K562 (cell line): ENCODE data around the gene ZNF839. TPM values are rescaled to one million over a fixed set of nuclear protein-coding genes. Genes with fewer than 3 reads are reported as not detected.
A peak's percentile ranks its signal among the peaks of the same experiment; 100 is the strongest.

Experiments
- ATAC-seq: fragments of 200-7000 bp; cut with Tn5 transposase; 3 replicates; pipeline ENCODE4 v1.9.1; 2020; ENCODE audit warnings: moderate library complexity
- BruUV-seq: library from RNA; stranded (reverse); fragments of 400-500 nt; replicated peaks from 2 replicates; lab custom pipeline; 2021; lab: Mats Ljungman, UMichigan
- CTCF ChIA-PET: fragments of 300-600 bp; formaldehyde crosslinking; extraction: SDS; loops from one replicate; lab custom pipeline; 2021; ENCODE audit warnings: low intra/inter-chr PET ratio; lab: Yijun Ruan, JAX
- POLR2A ChIA-PET: fragments of 300-600, 350-650 bp; sonication (Branson Sonifier 250); formaldehyde crosslinking; extraction: SDS; loops from one replicate; lab custom pipeline; 2021; ENCODE audit warnings: antibody characterized with exemption, inconsistent platforms; lab: Yijun Ruan, JAX
- DNase-seq, 4 experiments: peaks; one replicate each; pipeline versions ENCODE4 v3.0.0 to v3.0.0-alpha.2; 2011 to 2018; ENCODE audit warnings: low spot score in 3 of 4, mixed read lengths in 3 of 4; ENCODE audit errors: extremely low read depth in 1 of 4
- FAIRE-seq: peaks from 2 replicates; lab custom pipeline; 2011; peaks lifted over from hg19 to GRCh38; lab: Jason Lieb, UNC
- H2AFZ ChIP-seq: 2 replicates; pipeline ENCODE4 v1.6.0; 2011; ENCODE audit warnings: low read depth, low read length, control low read depth, inconsistent platforms
- H3K27ac ChIP-seq: fragments of 200-600 bp; 3 replicates; pipeline ENCODE4 v1.8.0; 2011; ENCODE audit warnings: low read depth, mild to moderate bottlenecking, control low read depth, inconsistent platforms, low read length, moderate library complexity, mixed read lengths; ENCODE audit errors: extremely low read depth
- H3K27me3 ChIP-seq, 2 experiments: fragments of 300-600 bp in 1 of 2; 2 replicates in 1 of 2; 3 replicates in 1 of 2; pipeline versions ENCODE4 v1.6.0 to v1.8.0; 2011; ENCODE audit warnings: inconsistent platforms in 2 of 2, low read length in 2 of 2, mild to moderate bottlenecking in 1 of 2, mixed read lengths in 1 of 2, moderate library complexity in 1 of 2; ENCODE audit not compliant: control insufficient read depth in 2 of 2, insufficient read depth in 2 of 2
- H3K36me3 ChIP-seq: fragments of 300-600 bp; 3 replicates; pipeline ENCODE4 v1.8.0; 2011; ENCODE audit warnings: mild to moderate bottlenecking, low read length, inconsistent platforms; ENCODE audit not compliant: control insufficient read depth, insufficient read depth
- H3K4me1 ChIP-seq, 2 experiments: fragments of 200-600 bp in 1 of 2; replicated peaks in 1 of 2; 2 replicates in 1 of 2; 3 replicates in 1 of 2; pipeline versions ENCODE4 v1.5.1 to v1.8.0; 2011; ENCODE audit warnings: inconsistent platforms in 2 of 2, low read length in 2 of 2, mild to moderate bottlenecking in 1 of 2, mixed read lengths in 1 of 2, moderate library complexity in 1 of 2; ENCODE audit not compliant: control insufficient read depth in 2 of 2, insufficient read depth in 2 of 2
- H3K4me2 ChIP-seq: 2 replicates; pipeline ENCODE4 v1.6.1; 2011; ENCODE audit warnings: low read length, control low read depth, inconsistent platforms, mixed read lengths; ENCODE audit not compliant: insufficient read depth
- H3K4me3 ChIP-seq: fragments of 200-600 bp; sonication (generic), shearing (Covaris generic); 2 replicates; pipeline ENCODE4 v1.5.1; 2016; ENCODE audit warnings: control low read depth, inconsistent platforms
- H3K79me2 ChIP-seq: fragments of 200-600 bp; 3 replicates; pipeline ENCODE4 v1.8.0; 2011; ENCODE audit warnings: low read length, inconsistent platforms; ENCODE audit not compliant: control insufficient read depth, insufficient read depth
- H3K9ac ChIP-seq, 2 experiments: 2 replicates each; pipeline versions ENCODE4 v1.6.0 to v1.6.1; 2011; ENCODE audit warnings: low read depth in 2 of 2, low read length in 2 of 2, control low read depth in 1 of 2, inconsistent platforms in 1 of 2, mild to moderate bottlenecking in 1 of 2, mixed read lengths in 1 of 2; ENCODE audit not compliant: insufficient read depth in 1 of 2
- H3K9me1 ChIP-seq: one replicate; pipeline ENCODE4 v1.6.0; 2011; ENCODE audit warnings: inconsistent platforms, mild to moderate bottlenecking, low read length, moderate library complexity; ENCODE audit not compliant: control insufficient read depth, insufficient read depth
- H3K9me3 ChIP-seq: replicated peaks from 2 replicates; pipeline ENCODE4 v1.5.1; 2011; ENCODE audit warnings: low read depth, low read length, inconsistent platforms; ENCODE audit not compliant: control insufficient read depth, insufficient read depth
- H4K20me1 ChIP-seq: replicated peaks from 2 replicates; pipeline ENCODE4 v1.6.1; 2011; ENCODE audit warnings: low read length, inconsistent platforms, mixed read lengths; ENCODE audit not compliant: control insufficient read depth, insufficient read depth
- BACH1 ChIP-seq: fragments of 200-800 bp; sonication (Bioruptor generic); IDR thresholded peaks from 2 replicates; pipeline ENCODE4 v1.6.1; 2016; ENCODE audit warnings: missing genetic modification characterization, missing compliant biosample characterization
- BRD4 ChIP-seq: fragments of 200-600 bp; sonication (generic); IDR thresholded peaks from 2 replicates; pipeline ENCODE4 v1.6.1; 2017; ENCODE audit warnings: inconsistent platforms
- ELF1 ChIP-seq: fragments of 200-800 bp; sonication (Bioruptor generic); IDR thresholded peaks from 2 replicates; pipeline ENCODE4 v1.6.1; 2016; ENCODE audit warnings: missing genetic modification characterization, missing compliant biosample characterization
- HMBOX1 ChIP-seq: sonication (generic); IDR thresholded peaks from 2 replicates; pipeline ENCODE4 v1.6.1; 2016
- KLF6 ChIP-seq: fragments of 250-450 bp; sonication (Bioruptor Pico); IDR thresholded peaks from 2 replicates; pipeline ENCODE4 v1.4.0; 2020; ENCODE audit warnings: mild to moderate bottlenecking, moderate library complexity, borderline replicate concordance
- L3MBTL2 ChIP-seq: fragments of 450-650 bp; IDR thresholded peaks from 2 replicates; pipeline ENCODE4 v1.6.1; 2016; ENCODE audit warnings: mild to moderate bottlenecking, moderate library complexity
- NFE2L1 ChIP-seq: fragments of 450-650 bp; IDR thresholded peaks from 2 replicates; pipeline ENCODE4 v1.6.1; 2016; ENCODE audit warnings: missing genetic modification characterization, low read depth, mild to moderate bottlenecking, missing compliant biosample characterization, moderate library complexity, borderline replicate concordance
- NRF1 ChIP-seq, 2 experiments: fragments of 450-650 bp; IDR thresholded peaks in 1 of 2; conservative IDR thresholded peaks in 1 of 2; 2 replicates each; pipeline ENCODE4 v1.6.1; 2014; ENCODE audit warnings: mild to moderate bottlenecking in 2 of 2
- POLR2A ChIP-seq: fragments of 450-650 bp; conservative IDR thresholded peaks from 2 replicates; pipeline ENCODE4 v1.6.1; 2016
- SIN3A ChIP-seq, 2 experiments: fragments of 150-350 bp in 1 of 2; IDR thresholded peaks; 2 replicates each; pipeline ENCODE4 v1.6.1; 2011 to 2016; ENCODE audit warnings: borderline replicate concordance in 2 of 2, low read depth in 2 of 2, low read length in 2 of 2, mild to moderate bottlenecking in 2 of 2, moderate library complexity in 2 of 2; ENCODE audit not compliant: control insufficient read depth in 1 of 2
- TRIM28 ChIP-seq: fragments of 450-650 bp; IDR thresholded peaks from 2 replicates; pipeline ENCODE4 v1.6.1; 2017
- YY1 ChIP-seq, 3 experiments: IDR thresholded peaks; 2 replicates each; pipeline ENCODE4 v1.6.1; 2011; ENCODE audit warnings: low read length in 2 of 3, mild to moderate bottlenecking in 2 of 3, moderate library complexity in 2 of 3, borderline replicate concordance in 1 of 3, control low read depth in 1 of 3, low read depth in 1 of 3; ENCODE audit not compliant: insufficient read depth in 3 of 3, insufficient replicate concordance in 2 of 3, control insufficient read depth in 1 of 3, insufficient read length in 1 of 3; ENCODE audit errors: extremely low read depth in 1 of 3
- ZNF24 ChIP-seq: fragments of 450-650 bp; IDR thresholded peaks from 2 replicates; pipeline ENCODE4 v1.6.1; 2016
- ZNF384 ChIP-seq: IDR thresholded peaks from 2 replicates; pipeline ENCODE4 v1.6.1; 2012; ENCODE audit warnings: low read depth, low read length, improper control_type of control experiment
- WGBS: fragments of 100-300 bp; shearing (Covaris generic); methylation state at CpG from one replicate; pipeline ENCODE4 v1.1.6; 2016; ENCODE audit warnings: low coverage, mixed read lengths; ENCODE audit not compliant: insufficient coverage; ENCODE audit errors: missing lambda C conversion rate; 5-methylcytosine and 5-hydroxymethylcytosine counted together
- in situ Hi-C: fragments of 300-500 bp; cut with MboI; formaldehyde crosslinking; loops from 4 replicates; pipeline ENCODE4 v1.15.0; 2018; ENCODE audit warnings: inconsistent platforms, mixed read lengths
- intact Hi-C: fragments of 100-400 bp; cut with micrococcal nuclease; formaldehyde crosslinking; loops from 2 replicates; pipeline ENCODE4 v1.14.2; 2022
- polyA plus RNA-seq, 8 experiments: library from polyadenylated mRNA; depleted of rRNA in 4 of 8; stranded (reverse) in 5 of 8; unstranded in 3 of 8; fragments of >200 nt; fragmentation: Nextera tagmentation in 2 of 8; fragmentation: Illumina TruSeq in 1 of 8; extraction: Ambion mirVana in 2 of 8; extraction: Trizol in 1 of 8; gene quantifications; 2 replicates each; pipeline versions ENCODE4 v1.2.1 to v1.2.3, GENCODE V29; 2011 to 2014; ENCODE audit warnings: inconsistent platforms in 1 of 8, missing spikeins in 1 of 8
- total RNA-seq, 7 experiments: library from RNA; depleted of rRNA in 6 of 7; stranded (reverse); fragments of >200 nt in 6 of 7; fragmentation: Illumina TruSeq in 2 of 7; extraction: Trizol in 2 of 7; gene quantifications; 2 replicates each; pipeline versions ENCODE4 v1.2.1 to v1.2.3, GENCODE V29; 2011 to 2021; ENCODE audit warnings: low replicate concordance in 1 of 7
- TF ChIP-seq, protein P1 (sequence below): fragments of 250-450 bp; sonication (Bioruptor Pico); IDR thresholded peaks from 2 replicates; pipeline ENCODE4 v1.5.0; 2020; ENCODE audit warnings: mild to moderate bottlenecking, borderline replicate concordance
- TF ChIP-seq, protein P2 (sequence below): fragments of 450-650 bp; conservative IDR thresholded peaks from 2 replicates; pipeline ENCODE4 v1.6.1; 2016; ENCODE audit warnings: missing genetic modification characterization, low read depth, mild to moderate bottlenecking, control low read depth, missing compliant biosample characterization

ZNF839 gene
- total and polyA plus RNA-seq, 9 of the 15 experiments (the other 6 are each of a cell fraction or from before 2014, with no cell fraction given), result 0.42 to 8.4 (median 5.7) TPM

DNA sequence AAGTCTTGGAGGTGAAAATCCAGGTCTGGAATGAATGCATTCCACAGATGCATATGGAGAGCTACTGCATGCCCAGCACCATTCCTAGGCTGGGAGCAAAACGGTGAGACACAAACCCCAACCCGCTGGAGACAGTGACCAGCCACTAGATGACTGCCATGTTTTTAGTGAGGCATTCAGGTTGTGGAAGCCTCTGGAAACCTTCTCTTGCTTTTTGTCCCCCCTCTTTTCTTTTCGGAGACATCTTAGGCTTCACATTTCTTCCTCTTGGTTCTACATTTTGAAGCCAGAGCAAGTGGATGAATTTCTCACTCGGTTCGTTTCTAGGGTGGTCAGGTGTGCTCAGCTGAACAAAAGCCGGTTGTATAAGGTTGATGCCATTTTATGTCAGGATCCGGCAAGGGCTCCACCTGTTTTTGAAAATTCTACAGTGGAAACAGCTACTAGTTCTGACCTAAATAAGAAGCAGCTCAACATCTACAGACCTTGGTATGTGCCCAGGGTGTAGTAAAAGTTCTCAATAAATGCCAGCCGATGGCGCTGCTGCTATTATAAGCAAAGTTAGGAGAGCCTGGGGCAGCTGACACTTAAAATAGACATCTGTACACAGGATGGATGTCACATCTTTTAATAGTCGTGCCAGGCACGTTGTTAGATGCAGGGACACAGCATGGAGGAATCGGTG lies 1.8 kb upstream of the ZNF839 start:
- H3K9ac ChIP-seq, result peak overlapping the region; percentile 66 to 93
- peak overlapping the region; percentile 54 for H3K4me3 ChIP-seq
- ATAC-seq (no peak; the same call in 2 of the 3 replicates), DNase-seq (peak in 1 of 4 experiments; percentile 37), FAIRE-seq (no peak)
- 27% methylated on average over 12 of the region's 12 CpGs for WGBS
- peak overlapping the region; percentile 77 for H3K27ac ChIP-seq
- H3K36me3 ChIP-seq, result peaks cover 10% of the 10 kb centered on the region; the same call in 2 of the 3 replicates
- H3K27me3 ChIP-seq, result no peaks in the 10 kb centered on the region
- no peaks in the 10 kb centered on the region for H4K20me1 ChIP-seq
- H3K79me2 ChIP-seq, result peaks cover 15% of the 10 kb centered on the region
- BruUV-seq, result no TSS peak
- H3K4me1 ChIP-seq, result peaks cover 27 to 32% of the 10 kb centered on the region in 2 experiments; a peak in 4 of 5 replicates
- CTCF ChIA-PET, result interaction anchor here (0.7 to 1.3 kb wide), 2 partner anchors 13 to 83 kb away, joined by 3 to 4 read pairs; partner anchors contain the start of gene MOK
- peak overlapping the region; percentile 91 for H2AFZ ChIP-seq
- H3K9me1 ChIP-seq, result no peaks in the 10 kb centered on the region
- POLR2A ChIA-PET, result interaction anchor here (0.8 to 1.4 kb wide), 2 partner anchors 13 to 17 kb away, joined by 4 read pairs; partner anchors contain the start of gene MOK
- intact Hi-C loops (loop anchor here (5.0 kb wide), 3 partner anchors 200 to 355 kb away; partner anchors contain the start of gene DYNC1H1), in situ Hi-C loops (loop anchor here (5.0 to 10.0 kb wide), 3 partner anchors 253 to 613 kb away; partner anchors contain the start of gene DYNC1H1)
- peak overlapping the region; percentile 88 for H3K4me2 ChIP-seq
- no peaks in the 10 kb centered on the region for H3K9me3 ChIP-seq
- TF ChIP-seq BACH1 (tag) (0 out of 2 replicates have a peak, but pooled peaks have one; percentile 28), KLF6 (CRISPR knock-in tag) (no peak), SIN3A (IDR thresholded peaks at IDR 0.05; ENCODE audit: borderline replicate concordance in 2 of 2, control insufficient read depth in 1 of 2, low read depth in 2 of 2, low read length in 2 of 2) (no peak), TRIM28 (no peak), ZNF384 (no peak), ZNF24 (no peak), NRF1 (conservative IDR thresholded peaks at IDR 0.05 in 1 of 2, IDR thresholded peaks at IDR 0.05 in 1 of 2) (0 out of 4 replicates have a peak, but pooled peaks of 1 of the 2 experiments have one; percentile 6), POLR2A (no peak), NFE2L1 (tag) (no peak), BRD4 (no peak), YY1 (IDR thresholded peaks at IDR 0.05; ENCODE audit: borderline replicate concordance in 1 of 3, control insufficient read depth in 1 of 3, extremely low read depth in 1 of 3, insufficient read depth in 3 of 3, insufficient read length in 1 of 3, insufficient replicate concordance in 2 of 3, low read depth in 1 of 3, low read length in 2 of 3) (peak in 2 of 3 experiments; percentile 58 to 85), HMBOX1 (no peak), ELF1 (tag) (no peak), L3MBTL2 (no peak; the same call in 1 of the 2 replicates)
- TF ChIP-seq, protein P1, sequence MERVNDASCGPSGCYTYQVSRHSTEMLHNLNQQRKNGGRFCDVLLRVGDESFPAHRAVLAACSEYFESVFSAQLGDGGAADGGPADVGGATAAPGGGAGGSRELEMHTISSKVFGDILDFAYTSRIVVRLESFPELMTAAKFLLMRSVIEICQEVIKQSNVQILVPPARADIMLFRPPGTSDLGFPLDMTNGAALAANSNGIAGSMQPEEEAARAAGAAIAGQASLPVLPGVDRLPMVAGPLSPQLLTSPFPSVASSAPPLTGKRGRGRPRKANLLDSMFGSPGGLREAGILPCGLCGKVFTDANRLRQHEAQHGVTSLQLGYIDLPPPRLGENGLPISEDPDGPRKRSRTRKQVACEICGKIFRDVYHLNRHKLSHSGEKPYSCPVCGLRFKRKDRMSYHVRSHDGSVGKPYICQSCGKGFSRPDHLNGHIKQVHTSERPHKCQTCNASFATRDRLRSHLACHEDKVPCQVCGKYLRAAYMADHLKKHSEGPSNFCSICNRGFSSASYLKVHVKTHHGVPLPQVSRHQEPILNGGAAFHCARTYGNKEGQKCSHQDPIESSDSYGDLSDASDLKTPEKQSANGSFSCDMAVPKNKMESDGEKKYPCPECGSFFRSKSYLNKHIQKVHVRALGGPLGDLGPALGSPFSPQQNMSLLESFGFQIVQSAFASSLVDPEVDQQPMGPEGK (CRISPR knock-in tag), result no peak
- TF ChIP-seq, protein P2, sequence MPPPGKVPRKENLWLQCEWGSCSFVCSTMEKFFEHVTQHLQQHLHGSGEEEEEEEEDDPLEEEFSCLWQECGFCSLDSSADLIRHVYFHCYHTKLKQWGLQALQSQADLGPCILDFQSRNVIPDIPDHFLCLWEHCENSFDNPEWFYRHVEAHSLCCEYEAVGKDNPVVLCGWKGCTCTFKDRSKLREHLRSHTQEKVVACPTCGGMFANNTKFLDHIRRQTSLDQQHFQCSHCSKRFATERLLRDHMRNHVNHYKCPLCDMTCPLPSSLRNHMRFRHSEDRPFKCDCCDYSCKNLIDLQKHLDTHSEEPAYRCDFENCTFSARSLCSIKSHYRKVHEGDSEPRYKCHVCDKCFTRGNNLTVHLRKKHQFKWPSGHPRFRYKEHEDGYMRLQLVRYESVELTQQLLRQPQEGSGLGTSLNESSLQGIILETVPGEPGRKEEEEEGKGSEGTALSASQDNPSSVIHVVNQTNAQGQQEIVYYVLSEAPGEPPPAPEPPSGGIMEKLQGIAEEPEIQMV (tag), result no peak
